H7 (cell line): ENCODE results near the gene GABRR3. TPM values are rescaled to one million over a fixed set of nuclear protein-coding genes. Genes with fewer than 3 reads are reported as not detected.

ENCODE experiments used
- DNase-seq: peaks from one replicate; pipeline ENCODE4 v3.0.0; 2012
- H3K27me3 ChIP-seq: 2 replicates; pipeline ENCODE4 v1.6.0; 2011; ENCODE audit warnings: mild to moderate bottlenecking, low read length; ENCODE audit not compliant: control insufficient read depth, insufficient read depth
- H3K36me3 ChIP-seq: replicated peaks from 2 replicates; pipeline ENCODE4 v1.5.1; 2011; ENCODE audit warnings: low read length; ENCODE audit not compliant: control insufficient read depth, insufficient read depth
- H3K4me3 ChIP-seq: 2 replicates; pipeline ENCODE4 v1.5.1; 2011; ENCODE audit warnings: low read depth, mild to moderate bottlenecking, control low read depth, low read length, moderate library complexity; ENCODE audit not compliant: insufficient read depth
- total RNA-seq: library from RNA; depleted of rRNA; stranded (reverse); fragments of >200 nt; shearing (Covaris generic); gene quantifications from 2 replicates; pipeline ENCODE4 v1.2.3, GENCODE V29; 2014

GABRR3 gene
- total RNA-seq, 1 experiment from 2014 or later = not detected

GRCh38 chr3:97960993-97961766 lies 73.9 kb downstream of the GABRR3 start:
- Histone ChIP-seq H3K36me3 (no peaks in the 10 kb centered on the region), H3K4me3 (no peak overlapping the region), H3K27me3 (no peaks in the 10 kb centered on the region)
- no peak for DNase-seq

GRCh38 chr3:97960551-97960950 lies 74.6 kb downstream of the GABRR3 start:
- no peak for DNase-seq
- Histone ChIP-seq H3K36me3 (no peaks in the 10 kb centered on the region), H3K4me3 (no peak overlapping the region), H3K27me3 (no peaks in the 10 kb centered on the region)

DNA sequence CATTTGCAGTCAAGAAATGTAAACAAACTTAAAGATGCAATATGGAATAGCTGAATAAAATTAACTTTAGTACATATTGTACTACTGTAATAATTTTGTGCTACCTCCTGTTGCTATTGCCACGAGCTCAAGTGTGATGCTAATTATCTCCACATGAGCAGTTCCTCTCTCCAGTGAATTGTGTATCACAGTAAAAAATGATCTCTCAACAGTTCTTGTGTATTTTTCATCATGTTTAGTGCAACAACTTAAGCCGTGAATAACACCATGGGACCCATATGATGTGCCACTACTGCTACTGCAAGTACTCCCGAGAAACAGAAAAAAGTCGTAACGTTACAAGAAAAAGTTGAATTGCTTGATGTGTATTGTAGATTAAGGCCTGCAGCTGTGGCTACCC lies 75.2 kb downstream of the GABRR3 start:
- Histone ChIP-seq H3K27me3 (no peaks in the 10 kb centered on the region), H3K36me3 (no peaks in the 10 kb centered on the region), H3K4me3 (no peak overlapping the region)
- DNase-seq = no peak

DNA sequence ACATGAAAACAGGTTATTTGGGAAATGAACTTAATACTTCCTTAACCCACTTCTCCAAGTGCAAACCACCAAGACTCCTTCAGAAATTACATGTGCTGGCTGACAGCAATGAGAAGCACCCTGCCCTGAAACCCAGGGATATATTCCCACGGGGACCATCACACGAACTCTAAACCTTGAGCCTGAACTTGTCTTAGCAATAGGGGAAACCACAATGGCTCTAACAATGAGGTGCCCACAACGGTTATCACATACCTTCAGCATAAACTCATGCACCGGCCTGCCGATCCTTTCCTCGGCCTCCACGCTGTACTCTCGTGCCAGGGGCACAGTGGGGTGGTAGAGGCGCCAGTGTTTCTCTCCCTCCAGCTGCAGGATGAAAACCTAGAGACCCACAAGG lies 76.3 kb downstream of the GABRR3 start:
- no peak overlapping the region for H3K4me3 ChIP-seq
- no peak for DNase-seq
- no peaks in the 10 kb centered on the region for H3K27me3 ChIP-seq
- H3K36me3 ChIP-seq = peaks cover 2% of the 10 kb centered on the region

DNA sequence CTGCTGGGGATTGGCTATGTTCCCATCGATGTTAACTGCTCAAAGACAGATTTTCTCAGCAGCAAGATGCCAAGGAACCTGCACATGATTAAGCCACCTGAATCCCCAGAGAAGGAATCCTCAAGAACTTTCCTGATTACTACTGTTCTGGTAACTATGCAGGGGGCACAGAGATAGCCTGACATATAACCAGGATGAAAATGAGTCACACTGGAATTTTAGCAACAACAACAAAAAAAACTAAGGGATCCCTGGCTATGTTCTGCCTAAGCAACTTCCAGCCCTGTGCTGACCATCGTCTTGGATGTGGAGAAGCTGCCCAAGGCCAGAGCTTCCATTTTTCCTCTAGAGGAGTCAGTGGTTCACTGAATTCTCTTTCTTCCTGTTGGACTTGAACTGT lies 76.7 kb downstream of the GABRR3 start:
- DNase-seq = no peak
- no peaks in the 10 kb centered on the region for H3K27me3 ChIP-seq
- H3K4me3 ChIP-seq = no peak overlapping the region
- H3K36me3 ChIP-seq = peaks cover 2% of the 10 kb centered on the region

DNA sequence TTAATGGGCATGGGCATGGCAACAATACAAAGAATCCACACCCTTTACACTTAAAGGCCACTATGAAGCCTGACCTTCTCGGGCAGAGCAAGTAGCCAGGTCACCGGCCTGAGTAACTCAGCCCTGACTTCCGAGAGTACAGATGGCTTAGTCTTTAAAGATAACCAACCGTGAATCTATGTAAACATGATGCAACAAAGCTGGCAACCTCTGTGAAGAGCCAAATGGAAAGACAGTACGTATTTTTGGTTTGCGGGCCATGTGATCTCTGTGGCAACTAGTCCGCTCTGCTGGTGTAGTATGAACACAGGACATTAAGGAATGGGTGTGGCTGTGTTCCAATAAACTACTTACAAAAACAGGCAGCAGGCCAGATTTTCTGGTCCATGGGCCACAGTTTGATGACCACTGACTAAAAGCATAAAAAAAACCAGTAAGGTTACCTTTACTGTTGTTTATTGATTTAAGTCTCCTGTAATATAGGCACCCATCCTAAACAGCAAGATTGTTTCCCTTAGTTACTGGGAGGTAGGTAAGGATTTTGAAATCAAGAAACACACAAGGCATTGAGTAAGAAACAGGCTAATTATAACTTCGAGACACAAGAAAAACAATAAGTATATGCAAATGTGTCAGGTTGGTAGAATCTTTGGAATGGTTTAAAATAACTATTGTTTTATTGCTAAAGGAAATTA lies 77.4 kb downstream of the GABRR3 start:
- no peak overlapping the region for H3K4me3 ChIP-seq
- no peaks in the 10 kb centered on the region for H3K27me3 ChIP-seq
- DNase-seq = no peak
- peaks cover 2% of the 10 kb centered on the region for H3K36me3 ChIP-seq

- Histone ChIP-seq H3K4me3 (no peak overlapping the region), H3K36me3 (peaks cover 2% of the 10 kb centered on the region), H3K27me3 (no peaks in the 10 kb centered on the region)
- no peak for DNase-seq
Observed at GRCh38 chr3:97956051-97956450, 79.1 kb downstream of the GABRR3 start.

DNA sequence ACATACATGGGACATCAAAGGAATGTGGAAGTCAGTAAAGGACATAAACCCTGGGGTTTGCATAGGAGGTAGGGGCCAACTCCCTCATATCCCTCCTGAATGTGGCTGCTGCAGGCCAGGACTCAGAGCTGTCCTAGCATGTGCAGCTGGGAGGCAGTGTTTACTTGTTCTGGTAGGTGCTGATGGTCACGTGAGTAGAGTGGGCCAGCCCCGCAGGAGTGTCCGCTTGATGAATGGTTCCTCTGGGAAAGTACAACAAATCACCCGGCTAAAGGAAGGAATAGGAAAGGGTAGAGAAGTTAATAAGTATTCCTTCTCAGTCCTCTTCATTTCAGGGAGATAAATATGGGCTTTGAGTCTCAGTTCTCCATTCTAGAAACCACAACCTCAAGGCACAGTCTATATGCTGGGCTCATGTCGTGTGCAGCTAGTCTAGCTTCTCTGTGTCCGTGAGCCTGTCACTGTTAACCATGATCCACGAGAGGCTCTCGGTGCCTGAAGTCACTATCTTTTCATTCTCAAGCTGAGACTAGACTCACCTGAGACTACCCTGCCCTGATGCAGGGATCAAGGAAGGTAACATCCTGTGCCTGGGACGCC lies 80.8 kb downstream of the GABRR3 start:
- no peak overlapping the region for H3K4me3 ChIP-seq
- H3K36me3 ChIP-seq = peaks cover 4% of the 10 kb centered on the region
- no peak for DNase-seq
- H3K27me3 ChIP-seq = no peaks in the 10 kb centered on the region

DNA sequence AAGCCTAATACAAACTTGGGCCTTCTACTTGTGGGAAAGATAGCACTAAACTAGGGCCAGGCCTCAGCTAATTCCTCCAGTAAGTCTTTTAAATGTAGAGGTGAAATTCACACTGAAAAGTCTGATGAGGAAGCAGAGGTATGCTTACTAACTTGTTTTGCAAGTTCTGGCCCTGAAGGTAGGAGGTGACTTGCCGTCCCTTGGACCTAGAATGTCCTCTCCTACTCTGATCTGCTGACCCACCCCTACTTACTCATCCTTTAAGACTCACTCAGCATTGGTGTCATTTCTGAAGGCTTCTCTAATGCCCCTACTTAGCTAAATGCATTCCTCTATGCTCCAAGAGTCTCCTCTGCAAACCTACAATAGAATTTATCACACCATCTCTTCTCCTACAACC lies 82.2 kb downstream of the GABRR3 start:
- no peak for DNase-seq
- no peak overlapping the region for H3K4me3 ChIP-seq
- no peaks in the 10 kb centered on the region for H3K27me3 ChIP-seq
- H3K36me3 ChIP-seq = peaks cover 4% of the 10 kb centered on the region

DNA sequence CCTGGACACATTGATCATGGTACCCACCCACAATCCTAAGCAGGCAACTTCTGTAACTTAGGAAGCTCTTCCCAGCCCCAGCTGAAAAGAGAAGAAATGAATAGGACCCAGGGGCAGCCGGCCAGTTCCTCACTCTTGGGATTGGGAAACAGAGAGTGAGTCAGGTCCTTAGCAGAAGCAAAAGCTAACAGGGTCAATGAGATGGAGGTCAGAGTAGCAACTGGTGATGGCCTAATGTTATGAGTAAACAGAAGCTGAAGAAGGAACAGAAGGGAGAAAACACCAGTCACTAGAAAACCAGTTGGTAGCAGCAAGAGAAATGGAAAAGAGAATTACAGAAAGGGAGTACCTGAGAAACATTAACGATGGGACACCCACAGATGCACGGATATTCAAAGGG lies 82.8 kb downstream of the GABRR3 start:
- no peaks in the 10 kb centered on the region for H3K27me3 ChIP-seq
- H3K36me3 ChIP-seq = peaks cover 4% of the 10 kb centered on the region
- DNase-seq = no peak
- H3K4me3 ChIP-seq = no peak overlapping the region

DNA sequence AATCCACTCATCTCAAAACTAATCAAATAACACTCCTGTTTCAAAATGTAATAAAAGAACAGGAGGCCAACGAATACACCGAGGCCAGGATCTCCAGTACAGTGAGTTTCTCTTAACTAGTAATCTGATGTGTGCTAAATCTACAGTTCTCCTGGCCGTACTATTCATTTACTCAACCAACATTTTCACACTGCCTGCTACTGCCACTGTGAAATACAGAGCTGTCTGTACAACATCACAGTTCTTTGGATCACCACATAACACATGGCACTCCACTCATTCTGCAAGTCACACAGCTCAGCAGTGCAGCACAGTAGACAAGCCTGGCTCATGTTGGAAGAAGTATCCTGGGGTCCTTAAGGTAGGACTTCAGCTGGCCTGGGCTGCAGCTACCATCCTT lies 84.8 kb downstream of the GABRR3 start:
- peaks cover 4% of the 10 kb centered on the region for H3K36me3 ChIP-seq
- no peak for DNase-seq
- no peaks in the 10 kb centered on the region for H3K27me3 ChIP-seq

GRCh38 chr3:97949743-97950142 lies 85.4 kb downstream of the GABRR3 start:
- peaks cover 4% of the 10 kb centered on the region for H3K36me3 ChIP-seq
- no peaks in the 10 kb centered on the region for H3K27me3 ChIP-seq
- DNase-seq = no peak
- H3K4me3 ChIP-seq = no peak overlapping the region

More for the DNA sequence above, 84.8 kb downstream of the GABRR3 start:
- no peak overlapping the region for H3K4me3 ChIP-seq

GRCh38 chr3:97949110-97949485 lies 86.0 kb downstream of the GABRR3 start:
- H3K36me3 ChIP-seq = peaks cover 2% of the 10 kb centered on the region
- no peak for DNase-seq
- no peaks in the 10 kb centered on the region for H3K27me3 ChIP-seq
- H3K4me3 ChIP-seq = no peak overlapping the region

DNA sequence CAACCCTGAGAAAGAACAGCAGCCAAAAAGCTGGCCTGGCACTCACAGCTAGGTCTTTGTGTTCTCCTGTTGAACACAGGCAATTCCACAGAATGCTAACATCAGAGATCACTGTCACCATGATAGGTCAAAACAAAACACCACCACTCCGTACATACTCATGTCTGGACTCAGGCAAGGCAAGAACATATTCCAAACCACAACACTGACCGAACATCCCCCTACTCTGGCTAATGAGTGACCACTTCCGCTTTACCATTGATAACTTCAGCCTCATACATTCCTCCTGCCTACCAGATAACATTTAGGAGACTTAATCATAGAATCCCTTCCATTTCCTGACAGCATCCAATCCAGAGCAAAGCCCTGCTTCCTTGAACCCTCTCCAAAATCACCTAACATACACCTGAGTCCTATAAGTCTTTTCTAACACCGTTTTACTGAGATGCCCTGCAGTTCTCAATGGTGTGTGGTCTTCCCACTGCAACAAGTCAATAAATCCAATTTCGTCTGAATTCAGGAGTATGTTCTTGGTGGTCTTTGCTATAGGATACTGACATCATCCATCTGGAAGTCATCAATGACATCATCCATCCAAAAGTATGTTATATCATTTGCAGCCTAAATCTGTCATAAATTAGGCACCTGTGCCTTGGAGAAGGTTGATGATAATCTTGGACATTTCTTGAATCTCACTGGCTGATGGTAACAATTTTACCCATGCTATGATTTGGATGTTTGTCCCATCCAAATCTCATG lies 86.6 kb downstream of the GABRR3 start:
- H3K36me3 ChIP-seq = peaks cover 2% of the 10 kb centered on the region
- no peak overlapping the region for H3K4me3 ChIP-seq
- no peaks in the 10 kb centered on the region for H3K27me3 ChIP-seq
- DNase-seq = no peak
